IMR-90 (cell line): ENCODE results near the gene CACNG8. TPM values are rescaled to one million over a fixed set of nuclear protein-coding genes. Genes with fewer than 3 reads are reported as not detected.

ENCODE experiments used
- ATAC-seq: fragments of 200-7000 bp; cut with Tn5 transposase; 2 replicates; pipeline ENCODE4 v1.9.1; 2020; ENCODE audit warnings: low read depth, mild to moderate bottlenecking, moderate library complexity
- BruUV-seq: library from RNA; stranded (reverse); fragments of 400-500 nt; replicated peaks from 2 replicates; lab custom pipeline; 2021; lab: Mats Ljungman, UMichigan
- CTCF ChIA-PET: fragments of 300-600 bp; formaldehyde crosslinking; extraction: SDS; loops from one replicate; lab custom pipeline; 2021; ENCODE audit warnings: antibody characterized with exemption; lab: Yijun Ruan, JAX
- POLR2A ChIA-PET: fragments of 300-600 bp; sonication (Branson Sonifier 250); formaldehyde crosslinking; loops from one replicate; lab custom pipeline; 2022; ENCODE audit warnings: antibody characterized with exemption; ENCODE audit not compliant: unreplicated experiment; lab: Charles Lee
- DNase-seq: peaks from one replicate; pipeline ENCODE4 v3.0.0; 2013
- H2AFZ ChIP-seq: replicated peaks from 2 replicates; pipeline ENCODE3; 2013; ENCODE audit warnings: low read length, mild to moderate bottlenecking; ENCODE audit not compliant: poor library complexity
- H2AK5ac ChIP-seq: 2 replicates; pipeline ENCODE4 v1.6.1; 2013; ENCODE audit warnings: low read depth, low read length, inconsistent platforms
- H2AK9ac ChIP-seq: replicated peaks from 2 replicates; pipeline ENCODE3; 2013; ENCODE audit warnings: mild to moderate bottlenecking, low read depth, low read length, moderate library complexity; ENCODE audit not compliant: poor library complexity
- H2BK120ac ChIP-seq: 2 replicates; pipeline ENCODE4 v1.6.1; 2013; ENCODE audit warnings: low read depth, low read length, inconsistent platforms
- H2BK15ac ChIP-seq: 3 replicates; pipeline ENCODE4 v1.6.1; 2013; ENCODE audit warnings: low read depth, low read length, inconsistent platforms
- H2BK20ac ChIP-seq: 2 replicates; pipeline ENCODE4 v1.6.1; 2013; ENCODE audit warnings: low read depth, mild to moderate bottlenecking, inconsistent platforms, low read length, moderate library complexity
- H2BK5ac ChIP-seq: 2 replicates; pipeline ENCODE4 v1.6.1; 2013; ENCODE audit warnings: mild to moderate bottlenecking, low read depth, low read length, inconsistent platforms; ENCODE audit not compliant: poor library complexity, severe bottlenecking
- H3K14ac ChIP-seq: replicated peaks from 2 replicates; pipeline ENCODE4 v1.6.1; 2013; ENCODE audit warnings: low read depth, low read length, inconsistent platforms
- H3K18ac ChIP-seq: 2 replicates; pipeline ENCODE4 v1.6.1; 2013; ENCODE audit warnings: low read depth, low read length, control low read depth
- H3K23ac ChIP-seq: 2 replicates; pipeline ENCODE4 v1.6.1; 2013; ENCODE audit warnings: low read depth, low read length, inconsistent platforms
- H3K27ac ChIP-seq: 2 replicates; pipeline ENCODE4 v1.5.1; 2013; ENCODE audit warnings: mild to moderate bottlenecking, control low read depth, low read length; ENCODE audit not compliant: insufficient read depth
- H3K27me3 ChIP-seq: 2 replicates; pipeline ENCODE4 v1.6.1; 2013; ENCODE audit warnings: low read length; ENCODE audit not compliant: control insufficient read depth, insufficient read depth
- H3K36me3 ChIP-seq: 2 replicates; pipeline ENCODE4 v1.6.1; 2013; ENCODE audit warnings: low read length, mixed read lengths; ENCODE audit not compliant: control insufficient read depth, insufficient read depth
- H3K4ac ChIP-seq: 2 replicates; pipeline ENCODE4 v1.6.1; 2013; ENCODE audit warnings: low read depth, low read length, inconsistent platforms
- H3K4me1 ChIP-seq: 2 replicates; pipeline ENCODE4 v1.6.1; 2013; ENCODE audit warnings: low read length, mixed read lengths; ENCODE audit not compliant: control insufficient read depth, insufficient read depth
- H3K4me2 ChIP-seq: 2 replicates; pipeline ENCODE4 v1.6.1; 2013; ENCODE audit warnings: low read depth, mild to moderate bottlenecking, control low read depth, low read length, moderate library complexity
- H3K4me3 ChIP-seq: 2 replicates; pipeline ENCODE4 v1.5.1; 2013; ENCODE audit warnings: low read depth, mild to moderate bottlenecking, control low read depth, low read length, moderate library complexity; ENCODE audit not compliant: insufficient read depth
- H3K56ac ChIP-seq: 2 replicates; pipeline ENCODE4 v1.6.1; 2013; ENCODE audit warnings: low read length, inconsistent platforms; ENCODE audit not compliant: insufficient read depth; ENCODE audit errors: extremely low read depth
- H3K79me1 ChIP-seq, 2 experiments: 2 replicates each; pipeline ENCODE4 v1.6.1; 2013; ENCODE audit warnings: low read length in 2 of 2, inconsistent platforms in 1 of 2, low read depth in 1 of 2
- H3K9ac ChIP-seq: 2 replicates; pipeline ENCODE4 v1.6.1; 2013; ENCODE audit warnings: low read depth, low read length, control low read depth
- H3K9me1 ChIP-seq: 2 replicates; pipeline ENCODE4 v1.6.1; 2013; ENCODE audit warnings: low read length, inconsistent platforms; ENCODE audit not compliant: insufficient read depth
- H3K9me3 ChIP-seq: 2 replicates; pipeline ENCODE4 v1.6.1; 2013; ENCODE audit warnings: low read length; ENCODE audit not compliant: control insufficient read depth, insufficient read depth
- H4K20me1 ChIP-seq: 2 replicates; pipeline ENCODE4 v1.6.1; 2013; ENCODE audit warnings: low read length, inconsistent platforms; ENCODE audit not compliant: insufficient read depth
- H4K5ac ChIP-seq: 2 replicates; pipeline ENCODE4 v1.6.1; 2013; ENCODE audit warnings: mild to moderate bottlenecking, low read depth, low read length, control low read depth
- H4K8ac ChIP-seq, 2 experiments: 2 replicates each; pipeline ENCODE4 v1.6.1; 2013; ENCODE audit warnings: low read depth in 2 of 2, low read length in 2 of 2, control low read depth in 1 of 2, inconsistent platforms in 1 of 2
- H4K91ac ChIP-seq: 2 replicates; pipeline ENCODE4 v1.6.1; 2013; ENCODE audit warnings: low read depth, low read length, inconsistent platforms; ENCODE audit not compliant: insufficient read depth
- BHLHE40 ChIP-seq: fragments of 150-350 bp; IDR thresholded peaks from 2 replicates; pipeline ENCODE4 v1.6.1; 2016; ENCODE audit warnings: mild to moderate bottlenecking, low read depth, low read length
- CEBPB ChIP-seq: IDR thresholded peaks from 2 replicates; pipeline ENCODE4 v1.6.1; 2012; ENCODE audit warnings: low read depth, low read length, improper control_type of control experiment
- CHD1 ChIP-seq: IDR thresholded peaks from 2 replicates; pipeline ENCODE4 v1.6.1; 2012; ENCODE audit warnings: low read depth, low read length, improper control_type of control experiment
- FOS ChIP-seq: fragments of 150-350 bp; IDR thresholded peaks from 2 replicates; pipeline ENCODE4 v1.6.1; 2016; ENCODE audit warnings: low read depth, low read length
- MAFK ChIP-seq: IDR thresholded peaks from 2 replicates; pipeline ENCODE4 v1.6.1; 2012; ENCODE audit warnings: low read depth, low read length, improper control_type of control experiment
- MAZ ChIP-seq: IDR thresholded peaks from 2 replicates; pipeline ENCODE4 v1.6.1; 2012; ENCODE audit warnings: low read depth, mild to moderate bottlenecking, low read length, improper control_type of control experiment, moderate library complexity, borderline replicate concordance
- MXI1 ChIP-seq: IDR thresholded peaks from 2 replicates; pipeline ENCODE4 v1.6.1; 2012; ENCODE audit warnings: low read depth, mild to moderate bottlenecking, low read length, moderate library complexity, borderline replicate concordance
- NFE2L2 ChIP-seq: fragments of 150-350 bp; IDR thresholded peaks from 2 replicates; pipeline ENCODE4 v1.6.1; 2016; ENCODE audit warnings: low read depth, mild to moderate bottlenecking, low read length
- POLR2A ChIP-seq: IDR thresholded peaks from 2 replicates; pipeline ENCODE4 v1.6.1; 2012; ENCODE audit warnings: mild to moderate bottlenecking, low read depth, low read length
- RAD21 ChIP-seq: IDR thresholded peaks from 2 replicates; pipeline ENCODE4 v1.6.1; 2012; ENCODE audit warnings: low read length, improper control_type of control experiment
- RCOR1 ChIP-seq: IDR thresholded peaks from 2 replicates; pipeline ENCODE4 v1.6.1; 2012; ENCODE audit warnings: mild to moderate bottlenecking, low read length, improper control_type of control experiment; ENCODE audit not compliant: insufficient replicate concordance
- RFX5 ChIP-seq: IDR thresholded peaks from 2 replicates; pipeline ENCODE4 v1.8.0; 2012; ENCODE audit warnings: low read depth, mild to moderate bottlenecking, low read length, moderate library complexity
- SMC3 ChIP-seq: fragments of 150-350 bp; IDR thresholded peaks from 2 replicates; pipeline ENCODE4 v1.6.1; 2016; ENCODE audit warnings: low read depth, mild to moderate bottlenecking, antibody characterized with exemption, low read length, moderate library complexity
- WGBS, 2 experiments: methylation state at CpG; one replicate each; pipeline versions ENCODE4 v1.1.5 to v1.1.7; 2013; ENCODE audit warnings: missing lambda C conversion rate in 2 of 2; ENCODE audit not compliant: insufficient read length in 1 of 2; ENCODE audit errors: extremely low coverage in 2 of 2; 5-methylcytosine and 5-hydroxymethylcytosine counted together
- dilution Hi-C: fragments of 300-500 bp; cut with HindIII; formaldehyde crosslinking; loops from one replicate; pipeline ENCODE4 v1.14.3; 2018; ENCODE audit warnings: low sequenced_read_pairs; ENCODE audit not compliant: unreplicated experiment
- in situ Hi-C: fragments of 300-500 bp; cut with MboI; formaldehyde crosslinking; loops from 3 replicates; pipeline ENCODE4 v1.14.3; 2019; ENCODE audit warnings: low sequenced_read_pairs, inconsistent platforms, mixed read lengths
- intact Hi-C: fragments of 100-400 bp; cut with micrococcal nuclease; formaldehyde crosslinking; loops from 2 replicates; pipeline ENCODE4 v1.10.0; 2022
- polyA plus RNA-seq, 3 experiments: library from polyadenylated mRNA; depleted of rRNA; stranded (reverse); fragments of >200 nt; gene quantifications; 2 replicates each; pipeline ENCODE4 v1.2.3, GENCODE V29; 2012; ENCODE audit warnings: low replicate concordance in 1 of 3
- total RNA-seq: library from RNA; depleted of rRNA; stranded (reverse); fragments of >200 nt; gene quantifications from 2 replicates; pipeline ENCODE4 v1.2.3, GENCODE V29; 2012
- TF ChIP-seq, protein P1 (sequence below): conservative IDR thresholded peaks from 2 replicates; pipeline ENCODE4 v1.5.1; 2012; ENCODE audit warnings: mild to moderate bottlenecking, low read depth, low read length, improper control_type of control experiment
- TF ChIP-seq, protein P2 (sequence below): fragments of 150-350 bp; IDR thresholded peaks from 2 replicates; pipeline ENCODE4 v1.6.1; 2016; ENCODE audit warnings: low read depth, mild to moderate bottlenecking, low read length, moderate library complexity, borderline replicate concordance

CACNG8 gene
- total and polyA plus RNA-seq, 2 of the 4 experiments (the other 2 are of a cell fraction), result 0.15 TPM; not detected in 1

DNA sequence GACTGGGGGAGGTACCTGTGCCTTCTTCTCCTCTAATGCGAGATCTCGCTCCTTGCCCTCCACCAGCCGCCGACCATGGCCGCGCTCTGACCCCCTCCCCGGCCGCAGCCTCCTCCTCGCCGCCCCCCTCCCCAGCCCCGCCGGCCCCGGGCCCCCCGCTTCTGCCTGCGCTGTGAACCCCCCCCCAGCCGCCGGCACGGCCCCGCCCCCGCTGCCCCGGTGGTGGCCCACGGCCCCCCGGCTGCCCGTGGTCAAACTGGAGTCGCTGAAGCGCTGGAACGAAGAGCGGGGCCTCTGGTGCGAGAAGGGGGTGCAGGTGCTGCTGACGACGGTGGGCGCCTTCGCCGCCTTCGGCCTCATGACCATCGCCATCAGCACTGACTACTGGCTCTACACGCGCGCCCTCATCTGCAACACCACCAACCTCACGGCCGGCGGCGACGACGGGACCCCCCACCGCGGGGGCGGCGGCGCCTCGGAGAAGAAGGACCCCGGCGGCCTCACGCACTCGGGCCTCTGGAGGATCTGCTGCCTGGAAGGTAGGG, at the start of gene CACNG8 (continued):
- TF ChIP-seq CHD1, result no peak

DNA sequence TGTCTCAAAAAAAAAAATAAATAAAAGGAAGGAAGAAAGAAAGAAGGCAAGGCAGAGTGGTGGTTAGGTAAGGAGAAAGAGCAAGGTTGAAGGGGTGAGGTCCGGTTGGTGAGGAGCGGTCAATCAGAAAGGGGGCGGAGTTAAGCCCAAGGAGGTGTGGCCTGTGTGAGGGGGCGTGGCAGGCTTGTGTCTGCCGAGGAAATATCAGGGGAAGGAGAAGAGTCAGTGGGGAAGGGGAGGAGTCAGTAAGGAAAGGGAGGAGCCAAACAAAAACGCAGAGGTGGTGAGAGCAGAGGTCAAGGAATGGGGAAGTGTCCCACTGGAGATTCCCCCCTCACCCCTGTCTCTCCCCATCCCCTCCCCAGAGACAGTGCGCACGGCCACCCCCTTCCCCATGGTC, 47.7 kb upstream of the CACNG8 start:
- POLR2A ChIA-PET, result no interaction called here
- dilution Hi-C loops, result no loop called here
- no peak overlapping the region for H2AK5ac ChIP-seq
- TF ChIP-seq POLR2A, result no peak
- no peak for TF ChIP-seq MAFK
- no peak for TF ChIP-seq BHLHE40
- TF ChIP-seq NFE2L2, result no peak
- TF ChIP-seq MAZ, result no peak
- TF ChIP-seq RFX5, result no peak
- TF ChIP-seq, protein P1, sequence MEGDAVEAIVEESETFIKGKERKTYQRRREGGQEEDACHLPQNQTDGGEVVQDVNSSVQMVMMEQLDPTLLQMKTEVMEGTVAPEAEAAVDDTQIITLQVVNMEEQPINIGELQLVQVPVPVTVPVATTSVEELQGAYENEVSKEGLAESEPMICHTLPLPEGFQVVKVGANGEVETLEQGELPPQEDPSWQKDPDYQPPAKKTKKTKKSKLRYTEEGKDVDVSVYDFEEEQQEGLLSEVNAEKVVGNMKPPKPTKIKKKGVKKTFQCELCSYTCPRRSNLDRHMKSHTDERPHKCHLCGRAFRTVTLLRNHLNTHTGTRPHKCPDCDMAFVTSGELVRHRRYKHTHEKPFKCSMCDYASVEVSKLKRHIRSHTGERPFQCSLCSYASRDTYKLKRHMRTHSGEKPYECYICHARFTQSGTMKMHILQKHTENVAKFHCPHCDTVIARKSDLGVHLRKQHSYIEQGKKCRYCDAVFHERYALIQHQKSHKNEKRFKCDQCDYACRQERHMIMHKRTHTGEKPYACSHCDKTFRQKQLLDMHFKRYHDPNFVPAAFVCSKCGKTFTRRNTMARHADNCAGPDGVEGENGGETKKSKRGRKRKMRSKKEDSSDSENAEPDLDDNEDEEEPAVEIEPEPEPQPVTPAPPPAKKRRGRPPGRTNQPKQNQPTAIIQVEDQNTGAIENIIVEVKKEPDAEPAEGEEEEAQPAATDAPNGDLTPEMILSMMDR, result no peak
- TF ChIP-seq RAD21, result no peak
- TF ChIP-seq, protein P2, sequence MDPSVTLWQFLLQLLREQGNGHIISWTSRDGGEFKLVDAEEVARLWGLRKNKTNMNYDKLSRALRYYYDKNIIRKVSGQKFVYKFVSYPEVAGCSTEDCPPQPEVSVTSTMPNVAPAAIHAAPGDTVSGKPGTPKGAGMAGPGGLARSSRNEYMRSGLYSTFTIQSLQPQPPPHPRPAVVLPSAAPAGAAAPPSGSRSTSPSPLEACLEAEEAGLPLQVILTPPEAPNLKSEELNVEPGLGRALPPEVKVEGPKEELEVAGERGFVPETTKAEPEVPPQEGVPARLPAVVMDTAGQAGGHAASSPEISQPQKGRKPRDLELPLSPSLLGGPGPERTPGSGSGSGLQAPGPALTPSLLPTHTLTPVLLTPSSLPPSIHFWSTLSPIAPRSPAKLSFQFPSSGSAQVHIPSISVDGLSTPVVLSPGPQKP, result no peak
- no peak for TF ChIP-seq CHD1
- no peak for TF ChIP-seq CEBPB
- no peak for TF ChIP-seq SMC3
- TF ChIP-seq RCOR1, result no peak
- no peak for TF ChIP-seq FOS
- no peak for TF ChIP-seq MXI1

More for the DNA sequence above, 47.7 kb upstream of the CACNG8 start:
- no peak overlapping the region for H4K5ac ChIP-seq
- H2BK5ac ChIP-seq, result no peak overlapping the region
- H2BK120ac ChIP-seq, result no peak overlapping the region
- H3K79me1 ChIP-seq, result no peaks in the 10 kb centered on the region
- no peak overlapping the region for H3K4me3 ChIP-seq
- H3K27me3 ChIP-seq, result peaks cover 7% of the 10 kb centered on the region
- no peak overlapping the region for H4K8ac ChIP-seq
- H3K4me1 ChIP-seq, result no peaks in the 10 kb centered on the region
- no peak overlapping the region for H3K14ac ChIP-seq
- H3K4ac ChIP-seq, result no peak overlapping the region
- no peak overlapping the region for H3K56ac ChIP-seq
- CTCF ChIA-PET, result no interaction called here
- in situ Hi-C loops (no loop called here), intact Hi-C loops (no loop called here)
- no peak overlapping the region for H3K9ac ChIP-seq
- no peak overlapping the region for H3K18ac ChIP-seq
- no peak overlapping the region for H2AFZ ChIP-seq
- H2BK15ac ChIP-seq, result no peak overlapping the region
- no TSS peak for BruUV-seq
- no peak overlapping the region for H3K4me2 ChIP-seq
- no peak overlapping the region for H2AK9ac ChIP-seq
- no peak for ATAC-seq
- no peaks in the 10 kb centered on the region for H4K20me1 ChIP-seq
- H4K91ac ChIP-seq, result no peak overlapping the region
- no peaks in the 10 kb centered on the region for H3K9me3 ChIP-seq
- no peak overlapping the region for H3K27ac ChIP-seq
- 75% methylated on average over 2 of the region's 8 CpGs; no CpG with 5 or more reads in 1 of the 2 experiments for WGBS, 2 experiments
- no peaks in the 10 kb centered on the region for H3K9me1 ChIP-seq
- H3K23ac ChIP-seq, result no peak overlapping the region
- peaks cover 2% of the 10 kb centered on the region for H3K36me3 ChIP-seq
- no peak overlapping the region for H2BK20ac ChIP-seq
- DNase-seq, result no peak
